Hepatocyte (in vitro differentiated cells): ENCODE results near the gene AP1G2. TPM values are rescaled to one million over a fixed set of nuclear protein-coding genes. Genes with fewer than 3 reads are reported as not detected.

Experiments
- DNase-seq: peaks from one replicate; pipeline ENCODE4 v3.0.0-alpha.2; 2016; ENCODE audit warnings: low spot score
- H2AFZ ChIP-seq: fragments of 200-600 bp; sonication (generic); 2 replicates; pipeline ENCODE4 v1.6.0; 2016; ENCODE audit warnings: antibody characterized with exemption, mild to moderate bottlenecking
- H3K27ac ChIP-seq: fragments of 200-600 bp; sonication (generic); 2 replicates; pipeline ENCODE4 v1.5.1; 2016; ENCODE audit warnings: mild to moderate bottlenecking
- H3K27me3 ChIP-seq: fragments of 200-600 bp; sonication (generic); 2 replicates; pipeline ENCODE4 v1.6.1; 2016
- H3K36me3 ChIP-seq: fragments of 200-600 bp; sonication (generic); replicated peaks from 2 replicates; pipeline ENCODE4 v1.5.1; 2016; ENCODE audit warnings: low read depth; ENCODE audit not compliant: insufficient read depth
- H3K4me1 ChIP-seq: fragments of 200-600 bp; sonication (generic); 2 replicates; pipeline ENCODE4 v1.5.1; 2016; ENCODE audit warnings: mild to moderate bottlenecking, moderate library complexity; ENCODE audit not compliant: insufficient read depth
- H3K4me2 ChIP-seq: fragments of 200-600 bp; sonication (generic); 2 replicates; pipeline ENCODE4 v1.6.0; 2016
- H3K4me3 ChIP-seq: fragments of 200-600 bp; sonication (generic); 2 replicates; pipeline ENCODE4 v1.5.1; 2016; ENCODE audit warnings: mild to moderate bottlenecking
- H3K79me2 ChIP-seq: fragments of 200-600 bp; sonication (generic); 2 replicates; pipeline ENCODE4 v1.6.0; 2017; ENCODE audit warnings: mild to moderate bottlenecking
- H3K9me2 ChIP-seq: fragments of 200-600 bp; sonication (generic); replicated peaks from 2 replicates; pipeline ENCODE4 v1.6.0; 2017; ENCODE audit warnings: mild to moderate bottlenecking; ENCODE audit not compliant: insufficient read depth
- H3K9me3 ChIP-seq: fragments of 200-600 bp; sonication (generic); 2 replicates; pipeline ENCODE4 v1.5.1; 2016; ENCODE audit warnings: low read depth, mild to moderate bottlenecking
- H4K20me1 ChIP-seq: fragments of 200-600 bp; sonication (generic); 2 replicates; pipeline ENCODE4 v1.6.0; 2016; ENCODE audit warnings: mild to moderate bottlenecking; ENCODE audit not compliant: insufficient read depth, poor library complexity, severe bottlenecking
- CTCF ChIP-seq: fragments of 200-600 bp; sonication (generic); IDR thresholded peaks from 2 replicates; pipeline ENCODE4 v1.5.1; 2016; ENCODE audit warnings: antibody characterized with exemption, mild to moderate bottlenecking; ENCODE audit not compliant: poor library complexity
- EZH2 ChIP-seq: fragments of 200-600 bp; sonication (generic); IDR thresholded peaks from 2 replicates; pipeline ENCODE4 v1.6.1; 2016; ENCODE audit warnings: antibody characterized with exemption, mild to moderate bottlenecking, borderline replicate concordance
- EZH2phosphoT487 ChIP-seq: fragments of 200-600 bp; sonication (generic); IDR thresholded peaks from one replicate; pipeline ENCODE4 v1.6.1; 2018; ENCODE audit warnings: antibody characterized with exemption, mild to moderate bottlenecking, low read depth, moderate library complexity; ENCODE audit not compliant: unreplicated experiment, severe bottlenecking
- WGBS: methylation state at CpG from one replicate; pipeline ENCODE4 v1.1.6; 2016; ENCODE audit warnings: low lambda C conversion rate; ENCODE audit errors: missing lambda C conversion rate; 5-methylcytosine and 5-hydroxymethylcytosine counted together
- polyA plus RNA-seq: library from polyadenylated mRNA; unstranded; fragments of >200 nt; fragmentation: Nextera tagmentation; extraction: Ambion mirVana; gene quantifications from 2 replicates; pipeline ENCODE4 v1.2.1, GENCODE V29; 2016
- total RNA-seq: library from RNA; depleted of rRNA; stranded (reverse); fragments of >200 nt; gene quantifications from 2 replicates; pipeline ENCODE4 v1.2.3, GENCODE V29; 2014

AP1G2 gene
- total and polyA plus RNA-seq, 2 experiments from 2014 or later, result 87.5 to 191 TPM

GRCh38 chr14:23555882-23556699 is 11.5 kb downstream of the AP1G2 start, which contains the start of gene THTPA:
Gene THTPA, plus strand, starts transcription at chr14:23556271. Its CDS starts 487 bp downstream, at chr14:23556758.
- H3K27me3 ChIP-seq, result no peaks in the 10 kb centered on the region
- no peaks in the 10 kb centered on the region for H3K9me3 ChIP-seq
- 3% methylated on average over 54 of the region's 54 CpGs for WGBS
- no peaks in the 10 kb centered on the region for H3K36me3 ChIP-seq
- H3K4me3 ChIP-seq, result peak within 1 kb of the TSS; percentile 65
- peak within 1 kb of the TSS; percentile 93 for H3K27ac ChIP-seq
- H3K4me1 ChIP-seq, result peaks cover 17% of the 10 kb centered on the region
- no peaks in the 10 kb centered on the region for H3K9me2 ChIP-seq
- peaks cover 17% of the 10 kb centered on the region for H3K79me2 ChIP-seq
- DNase-seq, result peak; percentile 94
- no peaks in the 10 kb centered on the region for H4K20me1 ChIP-seq
- H3K4me2 ChIP-seq, result peak within 1 kb of the TSS; percentile 96
- TF ChIP-seq EZH2, result no peak
- TF ChIP-seq CTCF, result no peak
- no peak for TF ChIP-seq EZH2phosphoT487
- H2AFZ ChIP-seq, result peak within 1 kb of the TSS; percentile 84

GRCh38 chr14:23555533-23555881 is 12.1 kb downstream of the AP1G2 start:
- Histone ChIP-seq H3K27me3 (no peaks in the 10 kb centered on the region), H3K79me2 (peaks cover 17% of the 10 kb centered on the region), H3K4me1 (peaks cover 19% of the 10 kb centered on the region), H3K9me2 (no peaks in the 10 kb centered on the region), H2AFZ (peak overlapping the region; percentile 84), H3K27ac (no peak overlapping the region), H3K36me3 (no peaks in the 10 kb centered on the region), H4K20me1 (no peaks in the 10 kb centered on the region), H3K4me2 (peak overlapping the region; percentile 96), H3K4me3 (peak overlapping the region; percentile 65), H3K9me3 (no peaks in the 10 kb centered on the region)
- no peak for TF ChIP-seq EZH2phosphoT487
- TF ChIP-seq CTCF, result no peak
- no peak for TF ChIP-seq EZH2
- DNase-seq, result no peak
- WGBS, result 1% methylated on average over 8 of the region's 14 CpGs

- no peaks in the 10 kb centered on the region for H4K20me1 ChIP-seq
- peak within 1 kb of the TSS; percentile 98 for H3K4me2 ChIP-seq
- H3K36me3 ChIP-seq, result no peaks in the 10 kb centered on the region
- H3K9me2 ChIP-seq, result no peaks in the 10 kb centered on the region
- peak within 1 kb of the TSS; percentile 71 for H3K27ac ChIP-seq
- peak within 1 kb of the TSS; percentile 97 for H3K4me3 ChIP-seq
- peak; percentile 86 for DNase-seq
- WGBS, result under 1% methylated on average over 29 of the region's 49 CpGs
- peak within 1 kb of the TSS; percentile 99 for H2AFZ ChIP-seq
- H3K9me3 ChIP-seq, result no peaks in the 10 kb centered on the region
- H3K79me2 ChIP-seq, result peaks cover 5% of the 10 kb centered on the region
- no peak for TF ChIP-seq CTCF
- no peak for TF ChIP-seq EZH2
- TF ChIP-seq EZH2phosphoT487, result no peak
- no peaks in the 10 kb centered on the region for H3K27me3 ChIP-seq
- H3K4me1 ChIP-seq, result peaks cover 14% of the 10 kb centered on the region
These were observed 16.1 kb downstream of the AP1G2 start, which contains the start of gene ZFHX2 for GRCh38 chr14:23551266-23552028. Gene ZFHX2, minus strand, starts transcription at chr14:23551765. Its CDS starts 16,440 bp downstream, at chr14:23535325.
